Activated B cell treated with CpG ODN at 0.5 μM for 24 hours (primary cell): Measurements from ENCODE around the gene SLC2A14. TPM values are rescaled to one million over a fixed set of nuclear protein-coding genes. Genes with fewer than 3 reads are reported as not detected.
"Not testable (repeated sequence)": the region's sequence is repeated elsewhere in the genome, so short reads cannot be mapped to it uniquely, and the experiment has no call there.

Experiments
- ATAC-seq: fragments of 200-7000 bp; cut with Tn5 transposase; one replicate; pipeline ENCODE4 v1.10.0; 2021; ENCODE audit warnings: low read depth, mild to moderate bottlenecking, moderate library complexity
- CTCF ChIA-PET: fragments of 350-600 bp; sonication (Branson Sonifier 250); formaldehyde crosslinking; loops from one replicate; lab custom pipeline; 2021; ENCODE audit warnings: antibody characterized with exemption; lab: Charles Lee
- POLR2A ChIA-PET: fragments of 350-600 bp; sonication (Branson Sonifier 250); formaldehyde crosslinking; loops from one replicate; lab custom pipeline; 2021; ENCODE audit warnings: antibody characterized with exemption; lab: Charles Lee
- DNase-seq: peaks from one replicate; pipeline ENCODE4 v3.0.0; 2022
- H3K27ac Mint-ChIP-seq: one replicate; pipeline ENCODE4 v1.8.0; 2020; ENCODE audit warnings: mixed read lengths
- H3K27me3 Mint-ChIP-seq: one replicate; pipeline ENCODE4 v1.8.0; 2021; ENCODE audit warnings: mixed read lengths
- H3K36me3 Mint-ChIP-seq: one replicate; pipeline ENCODE4 v1.8.0; 2021; ENCODE audit warnings: low read depth, mixed read lengths
- H3K4me1 Mint-ChIP-seq: one replicate; pipeline ENCODE4 v1.8.0; 2021; ENCODE audit warnings: mixed read lengths
- H3K4me3 Mint-ChIP-seq: one replicate; pipeline ENCODE4 v1.8.0; 2020; ENCODE audit warnings: mild to moderate bottlenecking, mixed read lengths
- H3K9me3 Mint-ChIP-seq: one replicate; pipeline ENCODE4 v1.8.0; 2020; ENCODE audit warnings: mixed read lengths
- intact Hi-C: fragments of 100-400 bp; cut with micrococcal nuclease; formaldehyde crosslinking; loops from one replicate; pipeline ENCODE4 v1.15.1; 2024
- total RNA-seq: library from RNA; stranded (reverse); gene quantifications from 2 replicates; pipeline ENCODE4 v1.2.3, GENCODE V29; 2022
- TF ChIP-seq, protein P1 (sequence below): fragments of 200-600 bp; IDR thresholded peaks from one replicate; pipeline ENCODE4 v1.8.0; 2022; ENCODE audit warnings: antibody characterized with exemption, mild to moderate bottlenecking

SLC2A14 gene
- total RNA-seq, 1 donor from 2014 or later: 1.4 TPM

- TF ChIP-seq, protein P1, sequence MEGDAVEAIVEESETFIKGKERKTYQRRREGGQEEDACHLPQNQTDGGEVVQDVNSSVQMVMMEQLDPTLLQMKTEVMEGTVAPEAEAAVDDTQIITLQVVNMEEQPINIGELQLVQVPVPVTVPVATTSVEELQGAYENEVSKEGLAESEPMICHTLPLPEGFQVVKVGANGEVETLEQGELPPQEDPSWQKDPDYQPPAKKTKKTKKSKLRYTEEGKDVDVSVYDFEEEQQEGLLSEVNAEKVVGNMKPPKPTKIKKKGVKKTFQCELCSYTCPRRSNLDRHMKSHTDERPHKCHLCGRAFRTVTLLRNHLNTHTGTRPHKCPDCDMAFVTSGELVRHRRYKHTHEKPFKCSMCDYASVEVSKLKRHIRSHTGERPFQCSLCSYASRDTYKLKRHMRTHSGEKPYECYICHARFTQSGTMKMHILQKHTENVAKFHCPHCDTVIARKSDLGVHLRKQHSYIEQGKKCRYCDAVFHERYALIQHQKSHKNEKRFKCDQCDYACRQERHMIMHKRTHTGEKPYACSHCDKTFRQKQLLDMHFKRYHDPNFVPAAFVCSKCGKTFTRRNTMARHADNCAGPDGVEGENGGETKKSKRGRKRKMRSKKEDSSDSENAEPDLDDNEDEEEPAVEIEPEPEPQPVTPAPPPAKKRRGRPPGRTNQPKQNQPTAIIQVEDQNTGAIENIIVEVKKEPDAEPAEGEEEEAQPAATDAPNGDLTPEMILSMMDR: no peak
- POLR2A ChIA-PET: no interaction called here
- Mint-ChIP-seq H3K9me3 (no peaks in the 10 kb centered on the region), H3K27me3 (no peaks in the 10 kb centered on the region), H3K4me1 (no peaks in the 10 kb centered on the region), H3K27ac (no peak overlapping the region), H3K4me3 (no peak overlapping the region), H3K36me3 (no peaks in the 10 kb centered on the region)
- no peak for DNase-seq
- intact Hi-C loops: no loop called here
- CTCF ChIA-PET: no interaction called here
- no peak for ATAC-seq
Measured at GRCh38 chr12:7899755-7900154, 27.0 kb upstream of the SLC2A14 start.

DNA sequence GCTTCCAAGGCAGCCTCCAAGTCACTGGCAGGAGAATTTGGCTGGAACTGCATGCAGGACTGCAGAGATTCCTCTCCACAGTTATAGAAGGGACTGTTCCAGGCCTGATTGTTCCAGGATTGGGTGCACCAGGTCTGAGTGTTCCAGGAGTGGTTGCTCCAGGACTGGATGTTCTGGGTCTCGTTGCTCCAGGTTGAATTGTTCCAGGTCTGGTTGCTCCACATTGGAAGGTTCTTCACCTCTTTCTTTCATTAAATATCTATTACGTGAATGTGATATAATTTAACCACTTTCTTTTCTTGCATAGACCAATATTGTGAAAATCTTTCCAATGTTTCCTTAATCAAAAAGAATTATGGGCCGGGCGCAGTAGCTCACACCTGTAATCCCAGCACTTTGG, 24.0 kb upstream of the SLC2A14 start:
- H3K36me3 Mint-ChIP-seq, H3K9me3 Mint-ChIP-seq, intact Hi-C loops, DNase-seq, H3K27ac Mint-ChIP-seq, H3K27me3 Mint-ChIP-seq, POLR2A ChIA-PET, CTCF ChIA-PET, H3K4me3 Mint-ChIP-seq, H3K4me1 Mint-ChIP-seq, ATAC-seq: not testable (repeated sequence)

DNA sequence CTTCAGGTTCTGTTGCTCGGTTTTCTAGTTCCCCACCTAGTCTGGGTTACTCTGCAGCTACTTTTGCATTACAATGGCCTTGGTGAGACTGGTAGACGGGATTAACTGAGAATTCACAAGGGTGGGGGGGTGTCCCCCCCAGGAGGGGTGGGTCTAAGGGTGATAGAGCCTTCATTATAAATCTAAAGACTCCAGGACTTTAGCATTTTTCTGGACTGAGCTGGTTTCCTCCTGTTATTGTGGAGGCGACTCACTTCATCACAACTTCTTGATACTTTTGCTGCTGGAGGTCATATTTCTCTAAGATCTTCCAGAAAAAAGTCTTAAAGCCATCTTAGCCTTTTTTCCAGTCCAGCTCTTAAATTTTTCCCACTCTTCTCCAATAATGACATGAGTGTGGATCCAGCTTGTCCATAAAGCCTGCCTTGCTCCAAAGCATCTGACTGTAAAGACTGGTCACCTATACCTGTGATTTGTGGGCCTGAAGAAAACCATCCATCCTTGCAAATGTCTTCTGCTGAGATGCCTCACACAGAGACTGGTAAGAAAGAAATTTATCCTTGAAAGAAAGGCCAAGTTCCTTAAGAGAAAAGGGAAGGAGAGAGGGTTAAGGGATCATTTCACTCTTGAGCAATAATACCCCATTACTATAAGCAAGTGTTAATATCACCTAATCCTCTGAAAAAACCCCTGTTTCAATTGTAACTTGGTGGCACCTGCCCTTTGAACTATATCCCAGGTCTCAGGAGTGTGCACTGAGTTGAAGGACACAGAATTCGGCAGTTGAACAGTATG, 19.7 kb upstream of the SLC2A14 start:
- intact Hi-C loops: no loop called here
- no peaks in the 10 kb centered on the region for H3K36me3 Mint-ChIP-seq
- ChIA-PET POLR2A (interaction anchor here (0.7 kb wide), 1 partner anchor 8 kb away, joined by 4 read pairs; no protein-coding TSS in a partner anchor), CTCF (no interaction called here)
- H3K4me3 Mint-ChIP-seq: no peak overlapping the region
- TF ChIP-seq, protein P1: no peak
- H3K27ac Mint-ChIP-seq: no peak overlapping the region
- ATAC-seq (no peak), DNase-seq (no peak)
- H3K27me3 Mint-ChIP-seq: peaks cover 3% of the 10 kb centered on the region
- no peaks in the 10 kb centered on the region for H3K4me1 Mint-ChIP-seq
- no peaks in the 10 kb centered on the region for H3K9me3 Mint-ChIP-seq

DNA sequence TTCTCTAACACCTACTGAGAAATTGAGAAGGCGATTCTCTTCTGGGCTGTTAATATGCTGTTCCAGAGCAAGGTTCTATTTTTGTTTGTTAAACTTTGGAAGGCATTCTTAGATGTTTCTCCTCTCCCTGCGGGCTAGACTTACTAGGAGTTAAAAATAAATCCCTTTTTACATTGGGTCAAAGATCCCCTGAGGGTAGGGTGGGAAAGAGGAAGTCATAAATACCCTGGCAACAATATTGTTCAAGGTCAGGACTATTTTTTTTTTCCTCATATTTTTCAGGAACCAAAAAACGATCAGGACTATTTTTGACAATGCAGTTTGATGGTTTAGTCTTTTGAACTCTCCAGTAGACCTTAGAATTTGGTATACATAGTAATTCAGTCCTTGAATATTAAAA, 12.0 kb upstream of the SLC2A14 start:
- TF ChIP-seq, protein P1: no peak
- Mint-ChIP-seq H3K36me3 (no peaks in the 10 kb centered on the region), H3K27ac (no peak overlapping the region), H3K4me3 (no peak overlapping the region), H3K27me3 (peaks cover 4% of the 10 kb centered on the region), H3K9me3 (no peaks in the 10 kb centered on the region), H3K4me1 (peaks cover 2% of the 10 kb centered on the region)
- DNase-seq (no peak), ATAC-seq (no peak)
- ChIA-PET POLR2A (no interaction called here), CTCF (no interaction called here)
- intact Hi-C loops: no loop called here

DNA sequence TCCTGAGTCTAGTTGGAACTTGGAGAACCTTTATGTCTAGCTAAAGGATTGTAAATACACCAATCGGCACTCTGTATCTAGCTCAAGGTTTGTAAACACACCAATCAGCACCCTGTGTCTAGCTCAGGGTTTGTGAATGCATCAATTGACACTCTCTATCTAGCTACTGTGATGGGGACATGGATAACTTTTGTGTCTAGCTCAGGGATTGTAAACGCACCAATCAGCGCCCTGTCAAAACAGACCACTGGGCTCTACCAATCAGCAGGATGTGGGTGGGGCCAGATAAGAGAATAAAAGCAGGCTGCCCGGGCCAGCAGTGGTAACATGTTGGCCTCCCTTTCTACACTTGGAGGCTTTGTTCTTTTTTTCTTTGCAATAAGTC, 9.0 kb upstream of the SLC2A14 start:
- H3K27me3 Mint-ChIP-seq, intact Hi-C loops, H3K4me3 Mint-ChIP-seq, DNase-seq, POLR2A ChIA-PET, H3K4me1 Mint-ChIP-seq, CTCF ChIA-PET, H3K9me3 Mint-ChIP-seq, H3K36me3 Mint-ChIP-seq, H3K27ac Mint-ChIP-seq, ATAC-seq: not testable (repeated sequence)

GRCh38 chr12:7880952-7881735, 8.4 kb upstream of the SLC2A14 start:
- H3K9me3 Mint-ChIP-seq, ATAC-seq, DNase-seq, intact Hi-C loops, H3K27me3 Mint-ChIP-seq, CTCF ChIA-PET, H3K36me3 Mint-ChIP-seq, H3K4me3 Mint-ChIP-seq, H3K27ac Mint-ChIP-seq, POLR2A ChIA-PET, H3K4me1 Mint-ChIP-seq: not testable (repeated sequence)
